HK-2 (cell line): ENCODE data around the gene CACNA1A.

Experiments used
- DNase-seq: peaks from one replicate; pipeline ENCODE4 v3.0.0-alpha.2; 2018; ENCODE audit not compliant: unreplicated experiment

CACNA1A gene

GRCh38 chr19:13163609-13164342, 342.5 kb downstream of the CACNA1A start:
- peak; percentile 98 for DNase-seq

GRCh38 chr19:13162724-13163608, 343.3 kb downstream of the CACNA1A start:
- peak; percentile 98 for DNase-seq

GRCh38 chr19:13160557-13160956, 345.7 kb downstream of the CACNA1A start:
- no peak for DNase-seq

GRCh38 chr19:13159713-13160112, 346.6 kb downstream of the CACNA1A start:
- no peak for DNase-seq
